ENCODE measurements around the gene RFFL.
"Not testable (repeated sequence)": the region's sequence is repeated elsewhere in the genome, so short reads cannot be mapped to it uniquely, and the experiment has no call there.

Gene RFFL

GRCh38 chr17:35001549-35001948 lies 62.0 kb downstream of the RFFL start:
- DNase-seq, result no peak

GRCh38 chr17:35000965-35001364 lies 62.5 kb downstream of the RFFL start:
- DNase-seq, result not testable (repeated sequence)

- DNase-seq, result no peak
Measured at GRCh38 chr17:34999456-34999855, 64.1 kb downstream of the RFFL start.

- DNase-seq, result no peak
Measured at GRCh38 chr17:34998205-34998604, 65.3 kb downstream of the RFFL start.

GRCh38 chr17:34997355-34997862 lies 66.1 kb downstream of the RFFL start:
- DNase-seq, result peak; percentile 72

- DNase-seq, result no peak
Measured at GRCh38 chr17:34996422-34997285, 66.9 kb downstream of the RFFL start.

GRCh38 chr17:34993031-34993430 lies 70.5 kb downstream of the RFFL start:
- no peak for DNase-seq

GRCh38 chr17:34991606-34992005 lies 71.9 kb downstream of the RFFL start:
- no peak for DNase-seq

- no peak for DNase-seq
Measured at GRCh38 chr17:34990921-34991365, 72.6 kb downstream of the RFFL start.

GRCh38 chr17:34989473-34989872 lies 74.0 kb downstream of the RFFL start:
- no peak for DNase-seq

GRCh38 chr17:34988644-34989043 lies 74.9 kb downstream of the RFFL start:
- DNase-seq, result no peak

- DNase-seq, result no peak
Measured at GRCh38 chr17:34987232-34987631, 76.3 kb downstream of the RFFL start.

GRCh38 chr17:34981538-34982241 lies 81.8 kb downstream of the RFFL start:
- DNase-seq, result no peak

GRCh38 chr17:34980681-34981537 lies 82.6 kb downstream of the RFFL start:
- peak; percentile 53 for DNase-seq

GRCh38 chr17:34980353-34980680 lies 83.2 kb downstream of the RFFL start, which contains the start of gene LIG3:
TSS of gene LIG3 (plus strand) at chr17:34980512. CDS start at chr17:34983006, 2,494 bp downstream.
- DNase-seq, result peak; percentile 78

- DNase-seq, result no peak
Measured at GRCh38 chr17:34979650-34980352, 83.7 kb downstream of the RFFL start.

GRCh38 chr17:34979153-34979552 lies 84.4 kb downstream of the RFFL start:
- no peak for DNase-seq

- no peak for DNase-seq
Measured at GRCh38 chr17:34974794-34975785, 88.4 kb downstream of the RFFL start.

GRCh38 chr17:34974179-34974578 lies 89.3 kb downstream of the RFFL start:
- DNase-seq, result no peak

- DNase-seq, result peak; percentile 83
Measured at GRCh38 chr17:34961093-34961911, 102.2 kb downstream of the RFFL start, which contains the start of the genes CCT6B and ZNF830. TSS of gene CCT6B (minus strand) at chr17:34961460. CDS start at chr17:34961393, 67 bp downstream. TSS of gene ZNF830 (plus strand) at chr17:34961540. CDS start at chr17:34961567, 27 bp downstream.

All from NCI-H446 treated with DMSO at 0.1 percent for 48 hours (cell line).